Fibroblast of lung (primary cell): ENCODE measurements around the gene CCDC197. TPM values are rescaled to one million over a fixed set of nuclear protein-coding genes. Genes with fewer than 3 reads are reported as not detected.

Source experiments
- DNase-seq, 2 donors: peaks; one replicate each; pipeline versions ENCODE4 v3.0.0 to v3.0.0-alpha.2; 2010; ENCODE audit warnings: low read depth in 2 of 2
- H2AFZ ChIP-seq: 2 replicates; pipeline ENCODE4 v1.5.1; 2012; ENCODE audit warnings: low read length, control low read depth, inconsistent platforms
- H3K27ac ChIP-seq: 2 replicates; pipeline ENCODE4 v1.5.1; 2011; ENCODE audit warnings: low read length, control low read depth; ENCODE audit not compliant: insufficient read depth
- H3K27me3 ChIP-seq: 2 replicates; pipeline ENCODE4 v1.5.1; 2011; ENCODE audit warnings: mild to moderate bottlenecking, low read length; ENCODE audit not compliant: control insufficient read depth, insufficient read depth
- H3K36me3 ChIP-seq: 2 replicates; pipeline ENCODE4 v1.5.1; 2011; ENCODE audit warnings: low read length; ENCODE audit not compliant: control insufficient read depth, insufficient read depth
- H3K4me1 ChIP-seq: 2 replicates; pipeline ENCODE4 v1.5.1; 2011; ENCODE audit warnings: low read length; ENCODE audit not compliant: control insufficient read depth, insufficient read depth; ENCODE audit errors: extremely low read depth
- H3K4me2 ChIP-seq: 2 replicates; pipeline ENCODE4 v1.5.1; 2011; ENCODE audit warnings: low read length, control low read depth; ENCODE audit not compliant: insufficient read depth; ENCODE audit errors: extremely low read depth
- H3K4me3 ChIP-seq, 4 experiments: fragments of 200-600 bp in 1 of 4; sonication (generic) in 1 of 4; replicated peaks in 1 of 4; 2 replicates each; pipeline ENCODE4 v1.5.1; 2011 to 2016; ENCODE audit warnings: low read length in 4 of 4, low read depth in 3 of 4, mild to moderate bottlenecking in 3 of 4, control low read depth in 2 of 4, inconsistent platforms in 1 of 4, mixed read lengths in 1 of 4; ENCODE audit not compliant: insufficient read depth in 1 of 4; ENCODE audit errors: control extremely low read depth in 1 of 4
- H3K79me2 ChIP-seq: 2 replicates; pipeline ENCODE4 v1.5.1; 2012; ENCODE audit warnings: mild to moderate bottlenecking, low read length, inconsistent platforms; ENCODE audit not compliant: control insufficient read depth, insufficient read depth
- H3K9ac ChIP-seq: 2 replicates; pipeline ENCODE4 v1.5.1; 2011; ENCODE audit warnings: mild to moderate bottlenecking, low read length, control low read depth; ENCODE audit not compliant: insufficient read depth
- H3K9me3 ChIP-seq: 2 replicates; pipeline ENCODE4 v1.5.1; 2012; ENCODE audit warnings: low read depth, low read length; ENCODE audit not compliant: control insufficient read depth, insufficient read depth
- H4K20me1 ChIP-seq: 2 replicates; pipeline ENCODE4 v1.5.1; 2011; ENCODE audit warnings: low read length; ENCODE audit not compliant: control insufficient read depth, insufficient read depth; ENCODE audit errors: extremely low read depth
- EZH2 ChIP-seq: IDR thresholded peaks from 2 replicates; pipeline ENCODE4 v1.5.1; 2012; ENCODE audit warnings: low read length, control low read depth, mild to moderate bottlenecking; ENCODE audit errors: missing control alignments
- polyA plus RNA-seq, 2 donors: library from polyadenylated mRNA; depleted of rRNA in 1 of 2; stranded (reverse) in 1 of 2; unstranded in 1 of 2; fragments of >200 nt; gene quantifications; 2 replicates each; pipeline ENCODE4 v1.2.1, GENCODE V29; 2011 to 2012; ENCODE audit warnings: missing spikeins in 1 of 2
- total RNA-seq: library from RNA; depleted of rRNA; stranded (reverse); fragments of >200 nt; gene quantifications from 2 replicates; pipeline ENCODE4 v1.2.1, GENCODE V29; 2014
- TF ChIP-seq, protein P1 (sequence below), 2 donors: IDR thresholded peaks in 1 of 2; conservative IDR thresholded peaks in 1 of 2; 1 replicate in 1 of 2; 2 replicates in 1 of 2; pipeline ENCODE4 v1.5.1; 2011 to 2012; ENCODE audit warnings: low read length in 2 of 2, control low read depth in 1 of 2, inconsistent platforms in 1 of 2, low read depth in 1 of 2, mild to moderate bottlenecking in 1 of 2

Gene CCDC197
- total and polyA plus RNA-seq, 2 donors (not counting 1 experiment from before 2014, with no cell fraction given), result not detected

DNA sequence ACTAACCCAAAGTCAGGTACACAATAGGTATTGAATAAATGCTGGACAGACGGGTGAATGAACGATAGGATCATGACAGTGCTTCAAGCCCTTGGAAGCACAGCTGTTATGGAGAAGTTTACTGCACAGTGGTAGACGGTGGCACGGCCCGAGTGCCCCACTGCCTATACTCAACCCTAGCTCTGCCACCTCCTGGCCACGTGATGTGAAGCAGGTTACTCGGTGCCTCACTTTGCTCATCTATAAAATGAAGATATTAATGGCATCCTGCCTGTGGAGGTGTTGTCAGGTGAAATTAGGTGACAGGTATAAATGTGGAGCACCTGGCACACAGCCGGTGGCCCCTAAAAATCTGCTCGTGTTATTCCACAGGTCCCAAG lies 26.5 kb upstream of the CCDC197 start:
- H3K27me3 ChIP-seq, result no peaks in the 10 kb centered on the region
- DNase-seq, result no peak
- H3K9me3 ChIP-seq, result no peaks in the 10 kb centered on the region
- no peaks in the 10 kb centered on the region for H3K36me3 ChIP-seq
- peaks cover 8% of the 10 kb centered on the region for H3K4me1 ChIP-seq
- TF ChIP-seq, protein P1, sequence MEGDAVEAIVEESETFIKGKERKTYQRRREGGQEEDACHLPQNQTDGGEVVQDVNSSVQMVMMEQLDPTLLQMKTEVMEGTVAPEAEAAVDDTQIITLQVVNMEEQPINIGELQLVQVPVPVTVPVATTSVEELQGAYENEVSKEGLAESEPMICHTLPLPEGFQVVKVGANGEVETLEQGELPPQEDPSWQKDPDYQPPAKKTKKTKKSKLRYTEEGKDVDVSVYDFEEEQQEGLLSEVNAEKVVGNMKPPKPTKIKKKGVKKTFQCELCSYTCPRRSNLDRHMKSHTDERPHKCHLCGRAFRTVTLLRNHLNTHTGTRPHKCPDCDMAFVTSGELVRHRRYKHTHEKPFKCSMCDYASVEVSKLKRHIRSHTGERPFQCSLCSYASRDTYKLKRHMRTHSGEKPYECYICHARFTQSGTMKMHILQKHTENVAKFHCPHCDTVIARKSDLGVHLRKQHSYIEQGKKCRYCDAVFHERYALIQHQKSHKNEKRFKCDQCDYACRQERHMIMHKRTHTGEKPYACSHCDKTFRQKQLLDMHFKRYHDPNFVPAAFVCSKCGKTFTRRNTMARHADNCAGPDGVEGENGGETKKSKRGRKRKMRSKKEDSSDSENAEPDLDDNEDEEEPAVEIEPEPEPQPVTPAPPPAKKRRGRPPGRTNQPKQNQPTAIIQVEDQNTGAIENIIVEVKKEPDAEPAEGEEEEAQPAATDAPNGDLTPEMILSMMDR (conservative IDR thresholded peaks at IDR 0.05 in 1 of 2, IDR thresholded peaks at IDR 0.05 in 1 of 2; ENCODE audit: low read depth in 1 of 2, low read length in 2 of 2), result no peak
- no peak for TF ChIP-seq EZH2
- no peak overlapping the region for H2AFZ ChIP-seq
- H4K20me1 ChIP-seq, result no peaks in the 10 kb centered on the region
- no peaks in the 10 kb centered on the region for H3K79me2 ChIP-seq
- H3K27ac ChIP-seq, result no peak overlapping the region
- peak overlapping the region in 3 of 4 experiments; percentile 3 to 35 (median 32) for H3K4me3 ChIP-seq
- H3K4me2 ChIP-seq, result peak overlapping the region; percentile 73
- no peak overlapping the region for H3K9ac ChIP-seq

DNA sequence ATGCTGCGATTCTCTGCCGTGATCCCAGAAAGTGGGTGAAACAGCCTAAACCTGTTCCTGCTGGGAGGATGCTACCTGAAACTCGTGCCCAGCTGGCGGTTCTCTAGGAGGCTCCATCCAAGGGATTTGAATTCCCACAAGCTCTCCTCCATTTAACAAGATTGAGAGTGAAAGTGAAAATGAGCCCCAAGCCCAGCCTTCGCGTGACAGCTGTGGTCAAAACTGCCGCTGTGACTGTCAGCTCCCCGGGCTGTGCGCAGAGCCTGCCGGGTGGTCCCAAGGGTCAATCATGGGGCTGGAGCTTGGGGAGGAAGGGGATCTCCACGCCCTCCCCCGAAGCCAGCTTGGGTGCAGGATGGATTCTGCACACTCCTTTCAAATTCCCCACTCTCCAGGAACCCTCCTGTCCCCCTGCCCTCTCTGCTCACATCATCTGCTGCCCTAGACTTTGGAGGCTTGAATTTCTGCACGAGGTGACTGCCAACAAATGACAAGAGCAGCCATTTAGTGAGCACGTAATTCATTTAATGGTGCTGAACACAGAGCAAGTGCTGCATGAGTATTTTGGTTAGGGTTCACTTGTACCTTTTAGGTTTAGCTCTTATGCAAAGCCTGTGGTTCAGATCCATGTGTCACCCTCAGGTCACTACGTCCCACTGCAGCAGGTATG lies 26.0 kb upstream of the CCDC197 start:
- Histone ChIP-seq H3K27ac (no peak overlapping the region), H3K27me3 (no peaks in the 10 kb centered on the region), H3K9ac (no peak overlapping the region), H3K36me3 (no peaks in the 10 kb centered on the region), H2AFZ (peak overlapping the region; percentile 50), H3K4me3 (peak overlapping the region; percentile 3 to 35 (median 27)), H3K4me2 (peak overlapping the region; percentile 73), H4K20me1 (no peaks in the 10 kb centered on the region), H3K79me2 (no peaks in the 10 kb centered on the region), H3K9me3 (no peaks in the 10 kb centered on the region), H3K4me1 (peaks cover 2% of the 10 kb centered on the region)
- TF ChIP-seq, protein P1 (conservative IDR thresholded peaks at IDR 0.05 in 1 of 2, IDR thresholded peaks at IDR 0.05 in 1 of 2; ENCODE audit: low read depth in 1 of 2, low read length in 2 of 2), result no peak
- TF ChIP-seq EZH2, result no peak
- no peak for DNase-seq

DNA sequence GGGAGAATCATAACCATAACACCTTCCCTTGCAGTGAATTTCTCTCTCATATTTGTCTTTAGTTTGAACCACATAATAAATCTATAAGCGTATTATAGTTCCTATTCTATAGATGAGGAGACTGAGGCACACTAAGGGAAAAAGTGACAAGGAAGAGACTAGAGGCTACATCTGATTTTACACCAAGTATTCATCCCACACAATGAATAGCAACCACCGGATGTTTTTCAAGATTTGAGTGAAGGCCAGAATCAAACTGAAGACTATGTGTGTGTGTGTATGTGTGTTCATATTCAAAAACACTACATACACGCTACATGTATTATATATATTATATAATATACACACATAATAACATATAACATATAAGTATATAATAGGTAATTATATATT lies 25.5 kb upstream of the CCDC197 start:
- Histone ChIP-seq H3K9ac (no peak overlapping the region), H3K4me1 (no peaks in the 10 kb centered on the region), H3K27me3 (no peaks in the 10 kb centered on the region), H3K36me3 (no peaks in the 10 kb centered on the region), H4K20me1 (no peaks in the 10 kb centered on the region), H2AFZ (no peak overlapping the region), H3K9me3 (no peaks in the 10 kb centered on the region), H3K4me2 (no peak overlapping the region), H3K27ac (no peak overlapping the region), H3K79me2 (no peaks in the 10 kb centered on the region), H3K4me3 (no peak overlapping the region)
- TF ChIP-seq EZH2, result no peak
- TF ChIP-seq, protein P1 (conservative IDR thresholded peaks at IDR 0.05 in 1 of 2, IDR thresholded peaks at IDR 0.05 in 1 of 2; ENCODE audit: low read depth in 1 of 2, low read length in 2 of 2), result no peak
- DNase-seq, result no peak
